ENCODE results near the gene KAT8.
"Not testable (repeated sequence)": the region's sequence is repeated elsewhere in the genome, so short reads cannot be mapped to it uniquely, and the experiment has no call there.

KAT8 gene

GRCh38 chr16:31144418-31144817 lies 27.0 kb downstream of the KAT8 start:
- H3K9me3 ChIP-seq (ENCODE audit: low read length); H2AFZ ChIP-seq (ENCODE audit: low read depth, low read length); H3K4me3 ChIP-seq (ENCODE audit: low read length); H3K36me3 ChIP-seq (ENCODE audit: insufficient read depth, low read length); H3K4me1 ChIP-seq (ENCODE audit: insufficient read depth, low read length): not testable (repeated sequence)
- peaks cover 38% of the 10 kb centered on the region for H3K27me3 ChIP-seq (ENCODE audit: insufficient read depth, low read length)

GRCh38 chr16:31145398-31145990 lies 28.0 kb downstream of the KAT8 start:
- no peak overlapping the region for H2AFZ ChIP-seq (ENCODE audit: low read depth, low read length)
- H3K36me3 ChIP-seq (ENCODE audit: insufficient read depth, low read length), result no peaks in the 10 kb centered on the region
- no peak overlapping the region for H3K4me3 ChIP-seq (ENCODE audit: low read length)
- H3K27me3 ChIP-seq (ENCODE audit: insufficient read depth, low read length), result peaks cover 44% of the 10 kb centered on the region
- peaks cover 6% of the 10 kb centered on the region for H3K9me3 ChIP-seq (ENCODE audit: low read length)
- peaks cover 6% of the 10 kb centered on the region for H3K4me1 ChIP-seq (ENCODE audit: insufficient read depth, low read length)

- no peak overlapping the region for H2AFZ ChIP-seq (ENCODE audit: low read depth, low read length)
- peaks cover 6% of the 10 kb centered on the region for H3K9me3 ChIP-seq (ENCODE audit: low read length)
- H3K27me3 ChIP-seq (ENCODE audit: insufficient read depth, low read length), result peaks cover 45% of the 10 kb centered on the region
- H3K4me3 ChIP-seq (ENCODE audit: low read length), result no peak overlapping the region
- H3K36me3 ChIP-seq (ENCODE audit: insufficient read depth, low read length), result no peaks in the 10 kb centered on the region
- no peaks in the 10 kb centered on the region for H3K4me1 ChIP-seq (ENCODE audit: insufficient read depth, low read length)
Observed at GRCh38 chr16:31147574-31147973, 30.1 kb downstream of the KAT8 start.

- H3K36me3 ChIP-seq (ENCODE audit: insufficient read depth, low read length), result no peaks in the 10 kb centered on the region
- H3K4me1 ChIP-seq (ENCODE audit: insufficient read depth, low read length), result no peaks in the 10 kb centered on the region
- no peak overlapping the region for H3K4me3 ChIP-seq (ENCODE audit: low read length)
- peaks cover 6% of the 10 kb centered on the region for H3K9me3 ChIP-seq (ENCODE audit: low read length)
- no peak overlapping the region for H2AFZ ChIP-seq (ENCODE audit: low read depth, low read length)
- peaks cover 45% of the 10 kb centered on the region for H3K27me3 ChIP-seq (ENCODE audit: insufficient read depth, low read length)
Observed at GRCh38 chr16:31148281-31148728, 30.8 kb downstream of the KAT8 start.

- no peak overlapping the region for H3K4me3 ChIP-seq (ENCODE audit: low read length)
- no peak overlapping the region for H2AFZ ChIP-seq (ENCODE audit: low read depth, low read length)
- H3K4me1 ChIP-seq (ENCODE audit: insufficient read depth, low read length), result no peaks in the 10 kb centered on the region
- peaks cover 6% of the 10 kb centered on the region for H3K9me3 ChIP-seq (ENCODE audit: low read length)
- peaks cover 45% of the 10 kb centered on the region for H3K27me3 ChIP-seq (ENCODE audit: insufficient read depth, low read length)
- H3K36me3 ChIP-seq (ENCODE audit: insufficient read depth, low read length), result no peaks in the 10 kb centered on the region
Observed at GRCh38 chr16:31148896-31149295, 31.4 kb downstream of the KAT8 start.

GRCh38 chr16:31149332-31149731 lies 31.9 kb downstream of the KAT8 start:
- H3K4me3 ChIP-seq (ENCODE audit: low read length), result no peak overlapping the region
- peaks cover 6% of the 10 kb centered on the region for H3K9me3 ChIP-seq (ENCODE audit: low read length)
- no peaks in the 10 kb centered on the region for H3K36me3 ChIP-seq (ENCODE audit: insufficient read depth, low read length)
- no peaks in the 10 kb centered on the region for H3K4me1 ChIP-seq (ENCODE audit: insufficient read depth, low read length)
- H2AFZ ChIP-seq (ENCODE audit: low read depth, low read length), result no peak overlapping the region
- peaks cover 45% of the 10 kb centered on the region for H3K27me3 ChIP-seq (ENCODE audit: insufficient read depth, low read length)

GRCh38 chr16:31149894-31150890 lies 32.7 kb downstream of the KAT8 start, which contains the start of gene PRSS36:
TSS of gene PRSS36 (minus strand) at chr16:31150066. CDS start at chr16:31150035, 31 bp downstream.
- H3K4me3 ChIP-seq (ENCODE audit: low read length), result no peak within 1 kb of the TSS
- no peak within 1 kb of the TSS for H2AFZ ChIP-seq (ENCODE audit: low read depth, low read length)
- H3K4me1 ChIP-seq (ENCODE audit: insufficient read depth, low read length), result no peaks in the 10 kb centered on the region
- H3K27me3 ChIP-seq (ENCODE audit: insufficient read depth, low read length), result peaks cover 45% of the 10 kb centered on the region
- peaks cover 6% of the 10 kb centered on the region for H3K9me3 ChIP-seq (ENCODE audit: low read length)
- no peaks in the 10 kb centered on the region for H3K36me3 ChIP-seq (ENCODE audit: insufficient read depth, low read length)

- H2AFZ ChIP-seq (ENCODE audit: low read depth, low read length); H3K4me1 ChIP-seq (ENCODE audit: insufficient read depth, low read length); H3K36me3 ChIP-seq (ENCODE audit: insufficient read depth, low read length); H3K4me3 ChIP-seq (ENCODE audit: low read length); H3K9me3 ChIP-seq (ENCODE audit: low read length): not testable (repeated sequence)
- H3K27me3 ChIP-seq (ENCODE audit: insufficient read depth, low read length), result peaks cover 39% of the 10 kb centered on the region
Observed at GRCh38 chr16:31150976-31151375, 33.5 kb downstream of the KAT8 start.

- Histone ChIP-seq H2AFZ (ENCODE audit: low read depth, low read length) (no peak overlapping the region), H3K27me3 (ENCODE audit: insufficient read depth, low read length) (no peaks in the 10 kb centered on the region), H3K36me3 (ENCODE audit: insufficient read depth, low read length) (no peaks in the 10 kb centered on the region), H3K4me3 (ENCODE audit: low read length) (no peak overlapping the region), H3K4me1 (ENCODE audit: insufficient read depth, low read length) (no peaks in the 10 kb centered on the region), H3K9me3 (ENCODE audit: low read length) (no peaks in the 10 kb centered on the region)
Observed at GRCh38 chr16:31157136-31157535, 39.7 kb downstream of the KAT8 start.

- Histone ChIP-seq H2AFZ (ENCODE audit: low read depth, low read length) (no peak overlapping the region), H3K27me3 (ENCODE audit: insufficient read depth, low read length) (no peaks in the 10 kb centered on the region), H3K36me3 (ENCODE audit: insufficient read depth, low read length) (no peaks in the 10 kb centered on the region), H3K4me1 (ENCODE audit: insufficient read depth, low read length) (peaks cover 16% of the 10 kb centered on the region), H3K9me3 (ENCODE audit: low read length) (no peaks in the 10 kb centered on the region), H3K4me3 (ENCODE audit: low read length) (no peak overlapping the region)
Observed at GRCh38 chr16:31167315-31167714, 49.9 kb downstream of the KAT8 start.

- Histone ChIP-seq H3K4me3 (ENCODE audit: low read length) (no peak overlapping the region), H2AFZ (ENCODE audit: low read depth, low read length) (no peak overlapping the region), H3K36me3 (ENCODE audit: insufficient read depth, low read length) (no peaks in the 10 kb centered on the region), H3K4me1 (ENCODE audit: insufficient read depth, low read length) (peaks cover 16% of the 10 kb centered on the region), H3K27me3 (ENCODE audit: insufficient read depth, low read length) (no peaks in the 10 kb centered on the region), H3K9me3 (ENCODE audit: low read length) (no peaks in the 10 kb centered on the region)
Observed at GRCh38 chr16:31168848-31169247, 51.4 kb downstream of the KAT8 start.

- H3K4me3 ChIP-seq (ENCODE audit: low read length); H3K36me3 ChIP-seq (ENCODE audit: insufficient read depth, low read length); H3K27me3 ChIP-seq (ENCODE audit: insufficient read depth, low read length); H2AFZ ChIP-seq (ENCODE audit: low read depth, low read length); H3K9me3 ChIP-seq (ENCODE audit: low read length): not testable (repeated sequence)
- peaks cover 16% of the 10 kb centered on the region for H3K4me1 ChIP-seq (ENCODE audit: insufficient read depth, low read length)
Observed at GRCh38 chr16:31170048-31170447, 52.6 kb downstream of the KAT8 start.

- Histone ChIP-seq H3K36me3 (ENCODE audit: insufficient read depth, low read length) (peaks cover 2% of the 10 kb centered on the region), H3K9me3 (ENCODE audit: low read length) (no peaks in the 10 kb centered on the region), H3K4me1 (ENCODE audit: insufficient read depth, low read length) (peaks cover 11% of the 10 kb centered on the region), H2AFZ (ENCODE audit: low read depth, low read length) (no peak overlapping the region), H3K27me3 (ENCODE audit: insufficient read depth, low read length) (no peaks in the 10 kb centered on the region), H3K4me3 (ENCODE audit: low read length) (no peak overlapping the region)
Observed at GRCh38 chr16:31177136-31177535, 59.7 kb downstream of the KAT8 start.

Measured in neuron (in vitro differentiated cells).